Cardiac septum (tissue), 1 donor: ENCODE data around the gene PDZRN3. TPM values are rescaled to one million over a fixed set of nuclear protein-coding genes. Genes with fewer than 3 reads are reported as not detected.

Source experiments
- DNase-seq: peaks from one replicate; pipeline ENCODE4 v3.0.0-alpha.2; 2020; ENCODE audit warnings: low spot score
- intact Hi-C: fragments of 100-400 bp; cut with DNase I; formaldehyde crosslinking; loops from one replicate; pipeline ENCODE4 v1.14.0; 2022
- total RNA-seq: library from RNA; stranded (reverse); fragmentation: NEBNext Ultra II Directional; extraction: Animal tissue kit (Norgen Biotek cat#: 25700); gene quantifications from one replicate; pipeline ENCODE4 v1.2.1, GENCODE V29; 2021
- donor health status: DM: no; HTN: no; CAD: no.

PDZRN3 gene
- total RNA-seq, 1 donor from 2014 or later, result 66.0 TPM

- DNase-seq, result no peak
Measured at GRCh38 chr3:73413619-73414018, 211.1 kb downstream of the PDZRN3 start.

DNA sequence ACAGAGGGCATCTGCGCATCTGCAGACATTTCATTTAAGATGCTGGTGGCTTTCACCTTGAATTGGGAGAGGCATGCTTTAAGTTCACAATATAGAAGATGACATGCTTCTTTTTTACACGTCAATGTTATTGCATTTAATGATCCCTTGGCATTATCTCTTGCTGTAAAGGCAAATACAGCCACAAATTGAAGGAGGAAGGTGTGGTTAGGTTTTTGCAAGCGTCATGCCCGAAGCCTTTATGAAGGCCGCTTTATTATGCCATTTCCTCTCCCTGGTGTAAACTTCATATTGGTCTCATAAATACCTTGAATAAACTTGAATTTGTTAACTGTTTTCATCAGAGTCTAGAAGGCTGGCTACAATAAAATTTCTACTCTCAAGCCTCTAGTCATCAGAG is 212.7 kb downstream of the PDZRN3 start:
- DNase-seq, result no peak
- intact Hi-C loops, result no loop called here

More at GRCh38 chr3:73413619-73414018, 211.1 kb downstream of the PDZRN3 start:
- intact Hi-C loops, result no loop called here

GRCh38 chr3:73411545-73411944 is 213.2 kb downstream of the PDZRN3 start:
- DNase-seq, result no peak
- intact Hi-C loops, result no loop called here

DNA sequence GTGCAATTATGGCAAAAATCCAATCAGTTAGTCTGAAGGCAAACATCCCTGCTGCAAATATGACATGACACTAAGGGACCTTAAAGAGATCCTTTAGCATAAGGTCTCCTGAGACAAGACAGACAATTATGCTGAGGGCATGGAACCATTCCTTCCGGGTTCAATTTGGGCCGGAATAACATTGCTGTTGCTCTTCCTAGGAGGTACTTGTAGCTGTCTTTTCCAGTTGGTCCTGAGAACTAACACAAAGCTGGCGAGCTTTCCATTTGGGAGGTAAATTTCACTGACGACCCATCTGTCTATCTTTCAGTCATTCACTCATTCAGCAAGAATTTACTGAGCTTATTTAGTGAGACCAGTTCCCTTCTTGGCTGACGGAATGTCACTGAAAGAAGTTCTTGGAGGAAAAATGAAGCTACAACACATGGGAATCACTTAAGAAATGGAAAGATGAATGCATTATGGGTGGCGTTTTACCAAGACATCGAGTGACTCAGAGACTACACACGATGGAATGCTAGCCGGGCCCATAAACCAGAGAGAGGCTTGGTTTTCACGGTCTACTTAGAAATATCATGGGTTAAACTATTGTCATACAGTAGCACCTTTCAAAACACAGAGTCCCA is 215.5 kb downstream of the PDZRN3 start:
- no peak for DNase-seq
- intact Hi-C loops, result no loop called here

DNA sequence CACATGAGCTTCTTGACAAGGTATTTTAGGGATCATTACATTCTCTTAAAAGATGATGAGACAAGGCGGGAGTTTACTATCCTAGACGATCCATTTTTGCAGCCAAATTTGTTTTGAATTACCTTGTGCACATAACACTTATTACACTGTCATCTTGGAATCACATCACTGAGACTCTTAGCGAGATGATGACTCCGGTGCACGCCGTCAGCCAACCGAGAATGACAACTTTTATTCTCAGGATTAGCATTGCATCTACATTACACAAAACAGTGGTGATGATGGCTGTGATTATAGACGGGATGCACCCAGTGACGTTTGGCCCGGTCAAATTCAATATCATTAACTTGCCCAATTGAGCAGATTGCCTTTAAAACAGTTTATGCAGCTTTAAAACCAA is 216.1 kb downstream of the PDZRN3 start:
- no peak for DNase-seq
- intact Hi-C loops, result no loop called here

GRCh38 chr3:73407577-73407976 is 217.2 kb downstream of the PDZRN3 start:
- intact Hi-C loops, result no loop called here
- no peak for DNase-seq

DNA sequence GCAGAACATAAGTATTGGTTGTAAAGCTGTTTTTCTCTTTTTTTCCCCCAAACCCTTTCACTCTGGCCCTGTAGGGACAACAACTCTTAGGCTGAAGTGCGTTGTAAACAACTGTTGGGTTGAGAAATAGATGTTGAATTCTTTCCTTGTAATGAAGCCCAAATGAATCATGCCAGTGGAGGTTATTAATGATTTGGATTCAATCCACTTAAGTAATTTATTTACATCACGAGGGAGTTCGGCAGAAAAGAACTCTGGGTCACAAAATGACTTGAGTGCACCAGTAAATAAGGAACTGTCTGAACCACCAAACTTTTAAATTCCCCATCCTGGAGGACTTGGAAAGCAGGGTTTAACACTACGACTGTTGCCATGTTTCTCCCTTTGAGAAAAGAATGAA is 218.9 kb downstream of the PDZRN3 start:
- no peak for DNase-seq
- intact Hi-C loops, result no loop called here

DNA sequence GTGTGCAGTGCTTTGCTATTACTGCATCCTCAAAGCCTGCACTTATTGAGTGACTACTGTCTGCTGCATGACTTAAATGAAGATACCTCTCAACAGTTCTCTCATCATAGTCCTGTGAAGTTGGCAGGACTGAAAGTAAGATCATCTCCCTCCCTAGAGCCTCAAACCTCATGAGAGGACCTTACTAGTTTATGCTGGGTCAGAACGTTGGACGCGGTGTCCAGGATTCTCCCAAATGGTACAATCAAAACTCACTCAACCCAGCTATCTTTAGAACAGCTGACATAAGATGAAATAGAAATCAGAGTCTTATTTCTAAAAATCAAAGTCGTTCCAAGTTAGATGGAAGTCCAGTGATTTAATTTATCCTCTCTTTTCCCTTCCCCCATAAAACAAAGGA is 219.7 kb downstream of the PDZRN3 start:
- intact Hi-C loops, result no loop called here
- no peak for DNase-seq

GRCh38 chr3:73404435-73404834 is 220.3 kb downstream of the PDZRN3 start:
- intact Hi-C loops, result no loop called here
- no peak for DNase-seq

- intact Hi-C loops, result no loop called here
- DNase-seq, result no peak
Measured at GRCh38 chr3:73403444-73403843, 221.3 kb downstream of the PDZRN3 start.

GRCh38 chr3:73401616-73402279 is 223.0 kb downstream of the PDZRN3 start:
- intact Hi-C loops, result no loop called here

GRCh38 chr3:73401059-73401458 is 223.7 kb downstream of the PDZRN3 start:
- intact Hi-C loops, result no loop called here
- DNase-seq, result no peak

More at GRCh38 chr3:73401616-73402279, 223.0 kb downstream of the PDZRN3 start:
- DNase-seq, result no peak

- no peak for DNase-seq
- intact Hi-C loops, result no loop called here
Measured at GRCh38 chr3:73399666-73400253, 225.0 kb downstream of the PDZRN3 start.

GRCh38 chr3:73399106-73399505 is 225.6 kb downstream of the PDZRN3 start:
- no peak for DNase-seq
- intact Hi-C loops, result no loop called here

GRCh38 chr3:73398084-73398483 is 226.7 kb downstream of the PDZRN3 start:
- intact Hi-C loops, result no loop called here
- no peak for DNase-seq

DNA sequence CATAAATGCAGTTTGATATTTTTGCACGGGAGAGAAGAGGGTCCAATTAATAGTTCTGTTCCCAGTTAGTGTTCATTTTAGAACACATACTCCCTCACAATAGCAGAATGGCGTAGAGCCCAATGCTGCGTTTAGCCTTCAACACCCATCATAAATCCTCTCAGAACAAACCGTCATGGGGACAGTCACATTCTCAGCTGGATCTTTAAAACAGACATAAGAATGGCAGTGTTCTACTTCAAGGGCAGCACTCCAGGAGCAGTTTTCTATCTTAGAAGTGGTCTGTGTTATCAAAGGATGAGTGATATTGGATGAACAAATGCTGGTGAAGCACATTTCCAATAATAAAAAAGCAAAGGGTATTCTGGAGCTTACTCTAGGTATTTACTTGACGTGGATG is 230.5 kb downstream of the PDZRN3 start:
- intact Hi-C loops, result no loop called here

GRCh38 chr3:73393005-73393404 is 231.7 kb downstream of the PDZRN3 start:
- DNase-seq, result no peak
- intact Hi-C loops, result no loop called here

More for the DNA sequence above, 230.5 kb downstream of the PDZRN3 start:
- no peak for DNase-seq

DNA sequence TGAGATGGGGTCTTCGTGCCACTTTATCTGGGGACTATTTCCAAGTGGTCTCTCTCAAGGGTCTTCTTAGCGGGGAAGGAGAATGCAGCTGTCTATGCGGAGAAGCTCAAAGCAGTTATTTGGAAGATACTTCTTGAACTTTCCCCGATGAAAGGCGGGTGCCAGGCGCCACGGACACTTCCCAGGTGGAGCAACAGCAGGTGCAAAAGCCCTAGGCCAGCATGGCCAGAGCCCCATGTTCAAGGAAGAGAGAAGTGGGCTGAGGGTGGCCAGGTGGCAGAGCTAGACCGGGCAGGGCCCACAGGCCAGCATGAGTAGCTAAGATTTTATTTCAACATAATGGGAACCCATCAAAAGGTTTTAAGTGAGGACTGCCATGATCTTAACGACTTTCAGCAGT is 232.8 kb downstream of the PDZRN3 start:
- no peak for DNase-seq
- intact Hi-C loops, result no loop called here

DNA sequence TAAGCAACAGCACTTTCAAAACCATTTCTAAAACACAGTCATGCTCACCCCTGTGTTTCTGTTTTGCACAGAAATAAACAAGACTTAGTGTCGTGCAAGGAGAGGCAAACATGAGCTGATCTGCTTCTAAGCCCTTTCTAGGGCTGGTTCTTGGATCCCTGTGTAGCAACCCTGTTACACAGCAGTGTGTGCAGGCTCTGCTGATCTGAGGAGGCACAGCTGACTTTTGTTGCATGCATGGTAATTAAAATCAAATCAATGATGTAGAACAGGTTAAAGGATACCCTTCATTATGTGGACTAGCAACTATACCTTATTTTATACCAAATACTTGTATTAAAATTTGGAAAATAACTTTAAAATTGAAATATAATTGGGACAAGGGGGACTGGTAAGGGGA is 234.8 kb downstream of the PDZRN3 start:
- DNase-seq, result no peak
- intact Hi-C loops, result no loop called here

- DNase-seq, result no peak
- intact Hi-C loops, result no loop called here
Measured at GRCh38 chr3:73389117-73389813, 235.5 kb downstream of the PDZRN3 start.

DNA sequence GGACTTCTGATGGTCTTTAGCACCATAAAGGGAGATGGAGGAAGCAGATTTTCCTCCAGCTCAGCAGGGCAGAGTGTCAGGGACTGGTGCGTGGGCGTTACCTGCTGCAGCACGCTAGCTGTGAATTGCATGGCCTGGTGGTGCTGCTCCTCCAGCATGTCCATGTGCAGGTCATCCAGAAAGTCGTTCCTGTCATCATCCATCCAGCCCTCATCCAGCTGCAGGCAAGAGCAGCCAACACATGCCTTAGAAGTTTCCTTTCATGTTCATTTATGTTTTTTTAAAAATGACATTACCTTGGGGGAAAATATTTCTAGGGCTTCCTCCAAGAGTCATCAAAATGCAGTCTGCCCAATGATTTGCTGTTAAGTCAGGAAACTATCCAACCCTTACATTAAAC is 239.2 kb downstream of the PDZRN3 start:
- no peak for DNase-seq

More for the DNA sequence above, 239.2 kb downstream of the PDZRN3 start:
- intact Hi-C loops, result no loop called here
